Right ventricle myocardium superior (tissue), 1 donor: Measurements from ENCODE around the gene TIMP2. TPM values are rescaled to one million over a fixed set of nuclear protein-coding genes. Genes with fewer than 3 reads are reported as not detected.

Source experiments
- ATAC-seq: fragments of 200-7000 bp; cut with Tn5 transposase; one replicate; pipeline ENCODE4 v1.9.1; 2020; ENCODE audit warnings: mild to moderate bottlenecking; ENCODE audit not compliant: poor library complexity
- DNase-seq: peaks from one replicate; pipeline ENCODE4 v3.0.0-alpha.2; 2020
- intact Hi-C: fragments of 100-400 bp; cut with DNase I; formaldehyde crosslinking; loops from one replicate; pipeline ENCODE4 v1.11.2; 2022
- total RNA-seq: library from RNA; stranded (reverse); fragmentation: NEBNext Ultra II Directional; extraction: Animal tissue kit (Norgen Biotek cat#: 25700); gene quantifications from one replicate; pipeline ENCODE4 v1.2.1, GENCODE V29; 2021
- donor health status: DM: no; HTN: yes; CAD: no; lungs with severe emphysema.

The TIMP2 gene
- total RNA-seq, 1 donor from 2014 or later, result 114 TPM

DNA sequence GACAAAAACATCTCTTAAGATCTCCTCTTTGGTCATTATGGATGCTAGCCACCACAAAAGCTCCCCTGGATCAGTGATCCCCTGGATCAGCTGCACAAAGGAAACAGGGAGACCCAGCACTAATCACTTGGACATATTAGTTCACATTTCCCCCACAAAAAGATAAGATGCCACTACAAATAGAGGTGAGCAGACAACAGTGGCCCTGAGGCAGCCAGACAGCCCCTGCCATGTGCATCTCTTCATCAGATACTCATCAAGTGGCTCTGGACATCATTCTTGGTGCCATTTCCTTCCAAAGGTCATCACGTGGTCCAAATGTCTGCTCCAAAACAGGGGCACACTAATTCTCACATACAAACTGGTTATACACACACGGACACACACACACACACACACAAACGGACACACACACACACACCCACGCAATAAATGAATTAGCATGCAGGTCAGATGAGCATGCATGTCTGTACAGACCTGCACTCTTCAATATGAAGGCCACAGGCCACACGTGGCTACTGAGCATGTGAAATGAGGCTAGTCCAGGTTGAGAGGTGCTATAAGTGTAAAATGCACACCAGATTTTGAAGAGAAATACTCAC, 88.7 kb downstream of the TIMP2 start:
- intact Hi-C loops, result no loop called here
- ATAC-seq (no peak), DNase-seq (no peak)

DNA sequence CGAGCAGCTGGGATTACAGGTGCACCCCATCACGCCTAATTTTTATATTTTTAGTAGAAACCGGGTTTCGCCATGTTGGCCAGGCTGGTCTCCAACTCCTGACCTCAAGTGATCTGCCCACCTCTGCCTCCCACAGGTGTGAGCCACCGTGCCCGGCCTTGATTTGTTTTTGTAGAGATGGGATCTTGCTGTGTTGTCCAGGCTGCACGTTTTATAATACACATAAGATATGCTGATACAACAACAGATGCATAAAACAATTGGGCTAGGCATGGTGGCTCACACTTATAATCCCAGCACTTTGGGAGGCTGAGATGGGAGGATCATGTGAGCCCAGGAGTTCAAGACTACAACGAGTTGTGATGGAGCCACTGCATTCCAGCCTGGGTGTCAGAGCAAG, 90.6 kb downstream of the TIMP2 start:
- DNase-seq (no peak), ATAC-seq (no peak)
- intact Hi-C loops, result no loop called here

DNA sequence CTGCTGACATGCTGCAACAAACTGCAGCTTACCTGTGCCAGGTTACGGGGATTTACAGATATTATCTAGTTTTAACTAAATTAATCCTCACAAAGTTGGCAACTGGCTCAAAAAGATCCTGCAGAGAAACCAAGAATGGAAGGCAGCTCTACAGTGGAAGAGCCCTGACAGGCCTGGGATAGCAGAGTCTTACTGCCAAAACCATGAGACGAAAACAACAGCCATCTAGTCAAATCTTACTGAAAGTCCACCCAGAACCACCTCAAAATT, 92.7 kb downstream of the TIMP2 start:
- ATAC-seq, result no peak
- DNase-seq, result no peak
- intact Hi-C loops, result no loop called here

DNA sequence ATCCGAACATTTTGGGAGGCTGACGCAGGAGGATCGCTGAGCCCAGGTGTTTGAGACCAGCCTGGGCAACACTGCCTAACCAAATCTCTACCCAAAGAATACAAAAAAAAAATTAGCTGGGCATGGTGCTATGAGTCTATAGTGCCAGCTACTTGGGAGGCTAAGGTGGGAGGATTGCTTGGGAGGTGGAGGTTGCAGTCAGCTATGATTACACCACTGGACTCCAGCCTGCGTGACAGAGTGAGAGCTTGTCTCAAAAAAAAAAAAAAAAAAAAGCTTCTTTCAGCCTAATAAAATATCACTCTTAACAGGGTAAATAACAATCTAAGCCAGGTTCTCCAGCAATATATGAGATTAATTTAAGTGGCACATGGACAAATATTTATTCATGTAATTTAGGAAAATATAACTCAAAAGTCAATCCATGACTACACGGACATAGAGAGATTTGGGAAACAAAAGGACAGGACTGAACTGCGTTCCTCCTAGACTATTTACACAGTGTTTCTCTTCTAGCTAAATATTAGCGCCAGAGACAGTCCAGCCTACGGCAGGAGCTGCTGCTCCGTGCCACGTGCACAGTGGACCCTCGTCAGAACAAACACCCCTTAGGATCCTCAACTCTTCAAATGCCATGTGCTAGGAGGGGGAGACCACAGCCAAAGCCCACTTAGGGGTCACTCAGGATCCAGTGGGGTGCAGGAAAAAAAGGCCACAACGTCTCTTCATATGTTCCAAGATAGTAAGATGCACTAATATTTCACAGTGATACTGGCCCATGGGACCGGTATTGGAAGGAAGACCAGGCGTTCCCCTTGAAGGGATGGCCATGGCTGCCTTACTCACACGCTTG, 93.3 kb downstream of the TIMP2 start:
- ATAC-seq, result no peak
- intact Hi-C loops, result no loop called here
- DNase-seq, result no peak

DNA sequence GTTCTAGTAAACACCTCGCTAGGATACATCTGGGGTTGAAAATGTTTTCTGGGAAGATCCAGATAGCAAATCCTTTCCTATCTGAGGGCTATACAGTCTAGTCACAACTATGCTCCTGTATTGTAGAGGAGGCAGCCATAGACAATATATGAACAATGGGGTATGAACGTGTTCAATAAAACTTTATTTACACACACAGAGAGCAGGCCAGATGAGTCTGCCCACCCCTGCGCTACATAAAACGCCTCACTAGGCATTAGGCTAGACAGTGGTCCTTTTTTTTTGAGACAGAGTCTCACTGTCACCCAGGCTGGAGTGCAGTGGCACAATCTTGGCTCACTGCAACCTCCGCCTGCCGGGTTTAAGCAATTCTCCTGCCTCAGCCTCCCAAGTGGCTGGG, 95.7 kb downstream of the TIMP2 start:
- ATAC-seq, result no peak
- no peak for DNase-seq
- intact Hi-C loops, result no loop called here

DNA sequence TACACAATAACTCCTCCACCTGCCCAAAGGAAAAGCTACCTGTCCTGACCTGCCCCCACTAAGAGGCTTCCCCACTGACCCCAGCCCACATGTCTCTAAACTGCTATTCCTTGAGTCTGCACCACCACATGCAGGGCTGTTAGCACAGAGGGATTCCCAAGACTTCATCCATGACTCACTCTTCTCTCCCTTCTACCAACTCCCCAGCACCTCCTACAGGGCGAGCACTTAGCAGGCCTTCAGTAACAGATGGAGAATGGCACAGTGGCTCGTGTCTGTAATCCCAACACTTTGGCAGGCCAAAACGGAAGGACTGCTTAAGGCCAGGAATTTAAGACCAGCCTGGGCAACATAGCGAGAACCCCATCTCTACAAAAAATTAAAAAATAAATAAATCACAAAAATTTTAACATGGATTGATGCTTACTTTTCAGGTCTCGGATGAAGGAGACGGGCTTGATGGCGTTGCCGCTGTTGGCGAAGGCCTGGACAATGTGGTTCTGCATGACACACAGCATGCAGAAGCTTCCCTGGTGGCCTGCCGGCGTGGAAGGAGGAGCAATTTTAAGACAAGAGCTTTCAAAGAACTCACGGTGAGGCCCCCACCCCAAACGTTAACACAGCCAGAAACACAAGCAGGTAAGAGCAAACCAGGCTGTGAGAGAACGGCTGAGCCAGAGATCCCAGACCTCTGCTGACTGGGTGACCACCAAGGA, 96.6 kb downstream of the TIMP2 start:
- ATAC-seq (no peak), DNase-seq (no peak)
- intact Hi-C loops, result no loop called here

DNA sequence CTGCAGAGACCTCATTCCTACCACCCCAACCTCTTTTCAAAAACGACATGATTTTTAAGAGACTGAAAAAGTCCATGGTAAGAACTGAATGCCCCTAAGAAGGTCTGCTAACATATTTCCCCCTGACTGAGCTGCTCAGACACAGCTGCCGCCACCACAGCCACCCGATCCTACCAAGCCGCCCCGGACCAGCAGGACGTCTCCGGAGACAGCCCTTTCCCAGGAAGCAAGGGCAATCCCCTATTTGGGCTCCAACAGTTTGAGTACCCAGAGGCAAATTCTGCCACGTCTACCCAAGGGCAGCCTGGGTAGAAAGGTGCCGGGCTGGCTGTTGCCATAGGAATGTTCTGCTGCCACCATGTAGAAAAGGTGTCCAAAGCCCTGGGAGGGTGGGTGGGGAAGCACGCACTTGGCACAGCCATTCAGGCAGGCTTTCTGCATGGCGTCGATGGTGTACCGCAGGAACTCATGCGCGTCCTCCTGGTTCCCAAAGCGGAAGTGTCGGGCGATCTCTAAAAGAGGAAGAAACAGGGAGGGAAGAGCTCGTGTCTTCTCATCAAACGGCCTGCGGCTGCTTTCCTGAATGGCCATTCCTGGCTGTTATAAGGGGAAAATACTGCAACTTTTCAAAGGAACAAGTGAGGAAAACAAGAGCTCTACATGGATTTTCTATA, 98.2 kb downstream of the TIMP2 start:
- ATAC-seq (peak; percentile 46), DNase-seq (peak; percentile 69)
- intact Hi-C loops, result no loop called here

DNA sequence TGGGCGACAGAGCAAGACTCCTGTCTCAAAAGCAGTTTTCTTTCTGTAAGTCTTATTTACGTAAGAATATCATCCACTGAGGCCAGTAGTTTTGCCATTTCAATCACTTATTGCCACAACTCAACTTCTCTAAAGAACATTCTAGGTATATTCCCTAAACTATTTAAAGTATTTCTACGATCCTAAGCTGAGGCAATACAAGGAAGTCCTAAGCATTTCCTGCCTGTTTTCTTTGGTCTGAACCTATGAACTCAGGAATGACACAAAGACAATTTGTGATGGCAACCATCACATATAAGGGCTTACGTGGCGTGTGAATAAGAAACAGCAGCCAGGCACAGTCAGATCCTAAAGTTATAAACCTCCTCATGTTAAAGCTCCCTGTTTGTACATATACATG, 98.8 kb downstream of the TIMP2 start:
- no peak for DNase-seq
- intact Hi-C loops, result no loop called here
- ATAC-seq, result no peak

DNA sequence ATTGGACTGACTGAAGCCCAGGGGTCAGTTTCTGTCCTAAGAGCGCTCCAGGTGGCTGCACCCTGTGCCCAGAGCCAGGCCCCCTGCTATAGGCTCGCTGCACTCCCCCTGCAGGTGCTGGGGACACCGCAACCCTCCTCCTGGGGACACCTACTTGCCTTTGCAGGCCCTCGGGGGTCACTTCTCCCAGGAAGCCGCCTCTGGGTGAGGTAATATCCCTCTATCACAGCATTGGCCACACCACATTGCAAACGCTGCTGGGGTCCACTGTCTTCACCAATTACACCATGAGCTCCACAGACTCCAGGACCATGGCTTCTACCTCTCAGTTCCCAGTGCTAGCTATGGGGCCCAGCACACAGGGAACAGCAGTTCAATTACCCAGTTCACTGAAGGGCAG, 99.5 kb downstream of the TIMP2 start:
- ATAC-seq (no peak), DNase-seq (no peak)
- intact Hi-C loops, result no loop called here

DNA sequence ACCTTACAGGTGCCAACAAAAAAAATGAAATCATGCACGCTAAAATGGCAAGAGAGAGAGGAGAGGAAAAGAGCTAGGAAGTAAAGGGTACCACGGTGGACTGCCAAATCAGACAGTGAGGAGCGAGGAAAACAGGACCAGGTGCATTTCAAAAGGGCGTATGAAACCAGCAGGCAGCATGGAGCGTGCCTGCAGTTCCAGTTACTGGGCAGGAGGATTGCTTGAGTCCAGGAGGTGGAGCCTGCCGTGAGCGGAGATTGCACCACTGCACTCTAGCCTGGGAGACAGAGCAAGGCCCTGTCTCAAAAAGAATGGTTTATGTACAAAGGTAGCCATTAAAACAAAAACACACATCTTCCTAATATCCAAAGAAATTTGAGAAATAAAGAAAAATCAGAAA, 100.9 kb downstream of the TIMP2 start:
- no peak for ATAC-seq
- no peak for DNase-seq
- intact Hi-C loops, result no loop called here

DNA sequence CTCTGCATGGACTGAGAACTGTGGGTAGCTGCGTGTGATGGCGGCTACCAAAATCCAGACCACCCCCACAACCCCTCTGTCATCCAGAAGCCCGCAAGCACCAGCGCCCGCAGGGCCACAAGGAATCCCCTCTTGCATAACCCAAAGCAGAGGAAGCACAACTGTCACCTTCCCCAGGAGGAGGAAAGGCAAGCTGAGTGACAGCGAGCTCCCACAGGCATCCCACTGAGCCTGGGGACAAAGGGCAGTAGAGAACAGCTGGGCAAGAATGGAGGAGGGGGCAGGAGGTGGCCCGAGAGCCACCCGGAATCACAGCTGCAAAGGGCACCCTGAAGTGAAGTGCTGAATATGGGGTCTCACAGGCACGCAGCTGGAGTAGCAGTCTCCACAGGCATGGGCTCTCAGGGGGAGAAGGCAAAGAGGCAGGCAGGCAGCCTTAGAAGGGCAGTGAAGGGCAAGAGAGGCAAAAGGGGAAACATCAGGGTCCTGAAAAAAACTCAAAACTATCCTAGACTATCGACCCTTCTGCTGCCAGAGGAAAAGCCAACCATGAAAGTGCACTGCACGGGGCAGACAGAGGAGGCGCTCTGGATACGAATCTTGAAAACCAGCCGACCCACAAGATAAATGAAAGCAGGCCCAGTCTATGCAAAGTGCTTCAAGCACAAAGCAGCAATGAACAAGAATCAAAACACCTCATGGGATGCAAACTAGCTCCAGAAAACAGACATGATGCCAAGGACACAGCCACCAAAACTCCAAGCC, 101.7 kb downstream of the TIMP2 start:
- intact Hi-C loops, result no loop called here
- DNase-seq (no peak), ATAC-seq (no peak)

DNA sequence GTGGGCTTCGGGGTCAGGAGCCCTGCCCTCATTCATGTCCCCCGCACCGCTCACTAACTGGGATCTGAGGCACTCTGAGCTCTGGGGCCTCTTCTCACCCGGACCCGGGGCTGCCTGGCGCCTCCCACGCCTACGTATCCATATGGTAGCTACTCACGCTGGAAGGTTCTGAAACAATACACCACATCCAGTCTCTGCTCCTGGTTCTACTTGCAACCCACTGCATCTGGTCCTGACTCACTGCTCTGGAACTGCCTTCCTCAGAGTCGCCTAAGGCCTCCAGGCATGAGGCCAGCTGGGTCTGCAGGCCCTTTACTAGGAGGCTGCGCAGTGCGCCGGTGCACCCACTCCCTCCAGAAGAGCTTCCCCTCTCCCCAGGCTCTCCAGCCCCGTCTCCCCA, 102.6 kb downstream of the TIMP2 start:
- DNase-seq, result no peak
- ATAC-seq, result no peak
- intact Hi-C loops, result no loop called here

DNA sequence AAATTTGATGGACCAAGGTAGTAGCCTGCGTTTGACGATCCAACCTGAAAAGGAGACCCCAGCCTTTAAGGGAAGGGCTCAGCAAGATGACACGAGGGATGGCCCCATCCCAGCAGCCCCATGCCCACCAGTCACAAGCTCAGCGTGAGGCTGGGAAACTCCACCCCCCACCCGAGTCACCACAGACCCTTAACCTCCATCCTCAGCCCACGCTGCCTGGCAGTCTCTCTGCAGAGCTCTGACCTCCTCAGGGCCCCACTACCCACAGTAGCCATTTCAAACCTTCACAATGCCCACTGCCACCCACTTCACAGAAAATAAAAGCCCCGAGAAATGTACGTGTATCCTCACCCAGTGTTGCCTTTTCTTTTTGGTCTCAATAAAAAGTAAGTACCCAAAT, 103.2 kb downstream of the TIMP2 start:
- no peak for ATAC-seq
- no peak for DNase-seq
- intact Hi-C loops, result no loop called here

DNA sequence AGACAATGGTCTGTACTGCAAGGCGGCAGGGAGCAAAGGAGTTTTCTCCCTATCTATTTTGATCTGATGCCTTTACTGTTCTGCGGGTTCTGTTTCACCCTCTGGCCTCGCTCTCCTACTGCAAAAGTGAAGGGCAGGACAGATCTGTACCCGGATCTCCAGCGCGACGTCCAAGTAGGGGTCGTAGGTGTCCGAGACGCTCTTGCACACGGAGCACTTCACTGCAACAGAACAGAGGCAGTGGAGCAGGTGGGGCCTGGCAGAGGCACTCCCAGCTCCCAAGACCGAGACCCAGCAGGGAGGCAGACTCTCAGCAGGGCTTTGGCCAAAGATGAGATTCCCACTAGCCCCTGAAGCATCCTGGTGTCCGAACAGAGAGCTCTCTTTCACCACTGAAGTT, 104.3 kb downstream of the TIMP2 start:
- intact Hi-C loops, result no loop called here
- ATAC-seq (no peak), DNase-seq (peak; percentile 16)

DNA sequence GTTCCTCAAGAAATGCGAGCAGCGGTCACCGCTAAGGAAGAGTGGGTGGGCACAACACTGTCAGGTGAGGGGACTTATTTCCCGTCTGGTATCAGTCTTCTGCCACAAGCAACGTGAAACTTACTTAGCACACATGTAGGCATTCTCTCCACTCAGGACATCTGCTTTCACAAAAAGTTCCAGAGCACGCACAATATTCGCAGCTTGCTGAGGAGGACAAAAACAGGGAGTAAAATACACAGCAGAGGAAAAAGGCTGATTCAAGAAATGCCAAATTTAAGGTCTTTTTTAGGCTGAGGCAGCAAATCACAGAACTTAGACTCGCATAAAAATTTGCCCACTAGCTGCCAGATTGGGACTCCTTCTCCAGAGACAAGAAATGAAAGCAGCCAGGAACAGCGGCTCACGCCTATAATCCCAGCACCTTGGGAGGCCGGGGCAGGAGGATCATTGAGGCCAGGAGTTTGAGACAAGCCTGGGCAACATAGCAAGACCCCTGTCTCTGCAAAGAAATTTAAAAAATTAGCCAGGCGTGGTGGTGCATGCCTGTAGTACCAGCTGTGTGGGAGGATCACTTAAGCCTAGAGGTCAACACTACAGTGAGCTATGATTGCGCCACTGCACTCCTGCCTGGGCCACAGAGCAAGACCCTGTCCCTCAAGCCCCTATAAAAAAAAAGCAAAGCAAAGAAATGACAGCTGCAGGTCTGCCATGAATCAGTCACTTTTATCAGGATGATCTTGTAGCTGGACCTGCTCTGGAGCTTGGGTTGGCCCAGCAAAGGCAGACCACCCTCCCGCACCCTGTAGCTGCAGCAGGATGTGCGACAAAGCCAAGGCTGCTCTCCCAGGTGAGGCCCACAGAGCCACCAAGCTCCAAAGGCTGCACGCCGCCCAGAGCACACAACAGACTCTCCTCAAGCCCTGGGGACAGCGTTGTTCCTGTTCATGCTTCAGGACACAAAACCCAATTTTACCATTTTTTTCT, 105.1 kb downstream of the TIMP2 start:
- intact Hi-C loops, result no loop called here
- ATAC-seq, result peak; percentile 53
- DNase-seq, result peak; percentile 26

DNA sequence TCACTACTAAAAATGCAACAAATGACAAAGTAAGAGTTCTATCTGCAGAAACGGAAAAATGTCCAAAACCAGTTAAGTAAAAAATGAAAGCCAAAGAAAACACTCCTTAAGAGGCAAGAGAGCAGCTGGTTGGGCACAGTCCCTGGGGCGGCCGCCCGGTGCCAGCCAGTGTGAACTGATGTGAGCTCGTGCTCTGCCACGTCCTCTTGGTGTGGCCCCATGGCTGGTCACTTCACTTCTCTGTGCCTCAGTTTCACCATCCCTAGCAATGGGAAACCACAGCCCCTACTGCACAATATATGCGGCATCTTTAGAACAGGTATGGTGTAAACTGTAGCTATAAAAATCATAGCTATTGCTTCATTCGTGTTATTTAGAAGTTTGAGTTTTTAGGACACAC, 105.8 kb downstream of the TIMP2 start:
- ATAC-seq, result no peak
- intact Hi-C loops, result no loop called here
- DNase-seq, result peak; percentile 50

DNA sequence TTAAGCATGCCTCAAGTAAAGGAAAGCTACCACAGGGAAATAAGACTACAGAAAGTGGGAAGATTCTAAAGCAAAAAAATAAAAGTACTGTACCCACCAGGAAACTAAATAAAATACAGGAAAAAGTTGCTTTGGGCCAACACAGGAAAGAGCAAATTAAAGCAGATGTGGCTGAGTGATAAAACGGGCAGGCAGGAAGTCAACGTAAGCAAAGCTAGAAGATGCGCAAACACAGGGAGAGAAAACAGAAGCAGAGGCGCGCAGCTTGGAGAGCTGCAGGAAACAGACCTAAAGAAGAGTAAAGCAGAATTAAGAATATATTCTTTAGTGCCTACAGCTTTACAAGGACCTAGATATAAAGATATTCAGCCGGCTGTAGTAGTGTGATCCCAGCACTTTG, 106.3 kb downstream of the TIMP2 start:
- ATAC-seq, result peak; percentile 45
- intact Hi-C loops, result no loop called here
- DNase-seq, result peak; percentile 49
